ENCODE data around the gene TBL1X.
"Not testable (repeated sequence)": the region's sequence is repeated elsewhere in the genome, so short reads cannot be mapped to it uniquely, and the experiment has no call there.

Gene TBL1X

DNA sequence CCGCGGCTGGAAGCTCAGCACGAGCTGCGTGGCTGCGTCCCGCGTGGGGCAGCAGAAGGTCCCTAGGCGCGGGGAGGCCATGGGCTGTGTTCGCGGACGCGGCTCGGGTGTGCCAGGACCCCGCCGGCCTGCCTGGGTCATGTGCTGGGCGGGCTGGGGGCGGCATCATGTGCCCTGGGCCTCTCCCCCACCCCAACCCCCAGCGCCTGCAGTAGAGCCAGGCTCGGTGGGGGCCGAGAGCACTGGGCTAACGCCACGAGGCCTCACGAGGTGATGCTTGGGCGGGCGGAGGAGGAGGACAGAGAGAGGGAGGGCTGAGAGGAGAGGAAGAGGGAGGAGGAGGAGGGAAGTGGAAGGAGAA, 300.9 kb downstream of the TBL1X start, which contains the start of gene GPR143:
Gene GPR143, minus strand, starts transcription at position 111 of the 361 bp plus-strand sequence. Its CDS starts 30 bp downstream, at position 81.
- no peak for DNase-seq (ENCODE audit: low read depth in 2 of 2)

DNA sequence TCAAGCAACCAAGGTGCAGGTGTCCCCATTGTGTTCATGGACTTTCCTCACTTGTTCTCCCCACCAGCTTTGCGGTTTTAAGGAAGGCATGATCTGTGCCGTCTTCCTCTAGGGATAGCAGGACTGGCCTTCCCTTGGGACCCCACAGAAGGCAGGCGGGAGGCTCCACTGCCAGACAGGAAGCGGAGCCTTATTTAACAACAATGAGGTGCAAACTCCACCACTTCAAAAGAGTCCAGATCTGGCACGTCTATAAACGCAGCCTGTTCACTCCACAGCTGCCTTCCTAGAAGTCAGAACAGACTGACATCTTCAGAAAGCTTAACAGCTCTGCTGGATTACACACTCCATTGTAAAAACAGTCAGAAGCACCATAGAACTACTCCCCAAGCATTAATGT, 302.5 kb downstream of the TBL1X start:
- no peak for DNase-seq (ENCODE audit: low read depth in 2 of 2)

DNA sequence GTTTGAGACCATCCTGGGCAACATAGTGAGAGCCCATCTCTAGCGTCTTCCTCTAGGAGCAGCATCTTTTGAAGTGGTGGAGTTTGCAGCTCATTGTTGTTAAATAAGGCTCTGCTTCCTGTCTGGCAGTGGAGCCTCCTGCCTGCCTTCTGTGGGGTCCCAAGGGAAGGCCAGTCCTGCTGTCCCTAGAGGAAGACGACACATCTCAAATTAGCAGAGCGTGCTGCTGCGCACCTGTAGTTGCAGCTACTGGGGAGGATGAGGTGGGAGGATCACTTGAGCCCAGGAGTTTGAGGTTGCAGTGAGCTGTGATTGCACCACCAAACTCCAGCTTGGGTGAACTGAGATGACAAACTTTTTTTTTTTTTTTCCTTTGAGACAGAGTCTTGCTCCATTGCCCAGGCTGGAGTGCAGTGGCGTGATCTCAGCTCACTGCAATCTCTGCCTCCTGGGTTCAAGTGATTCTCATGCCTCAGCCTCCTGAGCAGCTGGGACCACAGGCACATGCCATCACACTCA, 303.5 kb downstream of the TBL1X start:
- not testable (repeated sequence) for DNase-seq (ENCODE audit: low read depth in 2 of 2)

DNA sequence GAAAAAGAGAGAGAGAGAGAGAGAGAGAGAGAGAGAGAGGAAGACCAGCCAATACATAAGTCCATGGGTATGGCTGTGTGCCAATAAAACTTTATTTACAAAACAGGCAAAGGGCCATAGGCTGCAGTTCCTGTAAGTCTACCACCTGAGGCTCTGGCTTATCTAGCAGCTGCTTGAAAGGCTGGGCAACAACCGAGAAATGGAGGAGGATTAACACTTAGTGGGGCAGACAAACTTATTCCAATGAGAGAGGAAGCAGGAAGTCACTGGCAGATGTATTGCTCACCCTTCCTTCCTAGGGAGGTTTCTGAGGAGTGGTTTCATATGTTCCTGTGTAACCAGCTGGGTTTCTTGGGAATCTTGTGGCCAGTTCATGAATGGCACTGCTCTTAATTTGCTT, 305.5 kb downstream of the TBL1X start:
- no peak for DNase-seq (ENCODE audit: low read depth in 2 of 2)

DNA sequence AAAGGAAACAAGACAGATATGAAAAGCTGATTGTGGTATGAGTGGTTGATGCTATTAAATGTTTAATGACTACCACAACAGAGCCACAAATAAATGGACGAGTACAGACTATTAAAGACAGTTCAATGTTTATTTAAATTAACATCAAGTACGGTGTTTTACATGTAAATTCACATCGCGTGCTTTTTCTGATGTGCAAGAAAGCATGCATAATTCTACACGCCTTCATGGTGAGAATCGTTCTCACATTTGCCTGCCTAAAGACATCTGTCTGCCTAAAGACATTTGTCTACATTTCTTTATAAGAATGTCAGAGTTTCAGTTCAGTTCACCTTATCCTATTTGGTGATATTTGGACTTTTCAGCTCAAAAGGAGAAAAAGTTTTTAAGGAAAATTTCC, 308.1 kb downstream of the TBL1X start:
- DNase-seq (ENCODE audit: low read depth in 2 of 2) = no peak

DNA sequence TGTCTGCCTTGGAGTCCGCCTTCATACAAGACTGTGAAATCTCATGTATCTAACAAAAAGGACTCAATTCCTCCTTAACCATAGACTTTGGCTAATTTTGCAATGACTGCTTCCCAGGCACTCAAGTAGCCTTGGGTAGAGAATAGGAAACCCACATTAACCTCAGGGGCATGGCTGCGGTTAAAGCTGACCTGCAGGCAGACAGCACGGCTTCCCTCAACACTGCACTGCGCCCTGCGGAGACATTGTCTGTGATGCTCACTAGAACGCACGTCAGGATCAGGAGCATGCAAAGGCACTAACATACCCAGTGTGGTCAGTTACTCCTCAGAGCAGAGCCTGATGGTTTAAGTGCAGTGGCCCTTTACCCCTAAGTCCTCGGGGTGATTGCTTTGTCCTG, 311.1 kb downstream of the TBL1X start:
- DNase-seq (ENCODE audit: low read depth in 2 of 2) = no peak

DNA sequence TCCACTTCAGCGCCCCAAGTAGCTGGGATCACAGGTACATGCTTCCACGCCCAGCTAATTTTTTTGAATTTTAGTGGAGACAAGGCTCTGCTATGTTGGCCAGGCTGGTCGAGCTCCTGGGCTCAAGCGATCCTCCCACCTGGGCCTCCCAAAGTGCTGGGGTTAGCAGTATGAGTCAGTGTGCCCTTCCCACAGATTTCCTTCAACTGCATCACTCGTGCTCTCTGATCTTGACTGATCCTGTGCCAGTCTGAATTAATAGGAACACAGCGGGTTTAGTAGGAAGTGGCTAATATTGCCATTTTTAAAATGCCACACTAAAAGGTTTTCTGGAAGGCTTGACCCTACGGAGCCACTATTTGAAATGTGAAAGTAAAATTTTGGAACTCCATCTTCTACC, 317.1 kb downstream of the TBL1X start:
- DNase-seq (ENCODE audit: low read depth in 2 of 2) = no peak

DNA sequence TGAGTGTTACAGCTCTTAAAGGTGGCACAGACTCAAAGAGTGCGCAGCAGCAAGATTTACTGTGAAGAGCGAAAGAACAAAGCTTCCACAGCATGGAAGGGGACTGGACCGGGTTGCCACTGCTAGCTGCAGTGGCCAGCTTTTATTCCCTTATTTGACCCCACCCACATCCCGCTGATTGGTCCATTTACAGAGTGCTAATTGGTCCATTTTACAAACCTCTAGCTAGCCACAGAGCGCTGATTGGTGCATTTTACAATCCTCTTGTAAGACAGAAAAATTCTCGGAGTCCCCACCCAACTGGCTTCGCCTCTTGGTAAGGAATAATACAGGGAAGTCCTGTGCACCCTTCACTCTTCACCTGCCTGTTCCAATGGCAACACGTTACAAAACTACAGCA, 319.5 kb downstream of the TBL1X start:
- DNase-seq (ENCODE audit: low read depth in 2 of 2) = no peak

DNA sequence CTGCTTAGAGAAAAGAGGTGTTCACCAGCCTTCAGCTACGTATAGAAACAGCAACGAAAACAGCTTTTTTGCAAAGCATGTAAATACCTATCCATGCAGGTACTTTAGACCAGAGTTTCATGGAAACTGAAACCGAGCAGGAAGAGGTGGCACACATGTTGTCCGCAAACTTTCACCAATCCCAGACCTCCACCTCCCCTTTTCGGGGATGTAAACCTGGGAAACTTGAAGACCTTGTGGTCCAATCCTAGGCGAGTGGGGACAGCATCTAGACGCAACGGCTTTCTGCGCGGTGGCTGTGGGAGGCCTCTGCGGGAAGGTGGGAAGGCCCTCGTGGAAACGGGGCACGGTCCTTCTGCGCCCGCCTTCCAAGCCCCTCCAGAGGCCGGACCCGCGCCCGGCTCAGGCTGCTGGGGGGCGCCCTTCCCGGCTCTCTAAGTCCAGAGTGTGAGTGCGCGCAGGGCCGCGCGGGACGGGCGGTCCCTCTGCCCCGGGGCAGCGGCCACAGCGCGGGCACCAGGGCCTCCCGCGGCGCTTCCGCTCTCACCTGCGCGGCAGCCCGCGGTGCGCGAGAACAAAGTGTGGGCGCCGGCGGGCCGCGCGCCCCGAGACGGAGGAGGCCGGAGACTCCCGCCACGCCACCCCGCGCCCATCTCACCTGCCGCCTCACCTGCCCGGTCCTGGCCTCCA, 320.5 kb downstream of the TBL1X start:
- DNase-seq (ENCODE audit: low read depth in 2 of 2) = no peak

DNA sequence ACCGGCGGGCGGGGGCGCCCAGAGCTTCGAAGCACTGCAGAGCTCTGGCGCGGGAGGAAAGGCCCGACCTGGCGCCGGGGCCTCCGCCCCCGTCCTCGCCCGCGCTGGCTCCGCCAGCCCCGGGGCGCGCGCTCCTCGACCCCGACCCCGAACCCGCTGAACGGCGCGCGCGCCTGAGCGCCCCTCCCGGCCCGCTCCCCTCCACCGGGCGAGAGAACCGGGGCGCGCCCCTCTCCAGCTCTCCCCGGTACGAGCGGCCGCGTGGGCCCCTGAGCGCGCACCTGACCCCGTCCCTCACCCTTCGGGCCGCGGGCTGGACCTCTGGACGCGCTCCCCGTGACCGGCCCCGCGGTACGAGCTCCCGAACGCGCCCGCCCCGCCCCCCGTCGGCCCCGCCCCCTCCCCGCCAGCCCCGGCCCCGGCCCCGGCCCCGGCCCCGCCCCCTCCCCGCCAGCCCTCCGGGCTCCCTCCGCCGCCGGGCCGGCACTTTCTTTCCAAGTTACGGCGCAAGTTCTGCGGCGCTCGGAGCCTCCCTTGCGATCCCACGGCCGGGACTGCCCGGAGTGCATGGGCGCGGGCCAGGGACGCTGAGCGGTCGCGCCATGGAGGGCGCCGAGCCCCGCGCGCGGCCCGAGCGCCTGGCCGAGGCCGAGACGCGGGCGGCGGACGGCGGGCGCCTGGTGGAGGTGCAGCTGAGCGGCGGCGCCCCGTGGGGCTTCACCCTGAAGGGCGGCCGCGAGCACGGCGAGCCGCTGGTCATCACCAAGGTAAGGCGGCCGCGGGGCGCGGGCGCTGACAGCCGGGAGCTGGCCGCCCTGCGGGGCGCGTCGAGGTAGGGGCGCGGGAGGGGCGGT, 321.3 kb downstream of the TBL1X start, which contains the start of gene SHROOM2:
Gene SHROOM2, plus strand, starts transcription at position 486 of the 854 bp plus-strand sequence. Its CDS starts 117 bp downstream, at position 603.
- DNase-seq (ENCODE audit: low read depth in 2 of 2) = no peak

DNA sequence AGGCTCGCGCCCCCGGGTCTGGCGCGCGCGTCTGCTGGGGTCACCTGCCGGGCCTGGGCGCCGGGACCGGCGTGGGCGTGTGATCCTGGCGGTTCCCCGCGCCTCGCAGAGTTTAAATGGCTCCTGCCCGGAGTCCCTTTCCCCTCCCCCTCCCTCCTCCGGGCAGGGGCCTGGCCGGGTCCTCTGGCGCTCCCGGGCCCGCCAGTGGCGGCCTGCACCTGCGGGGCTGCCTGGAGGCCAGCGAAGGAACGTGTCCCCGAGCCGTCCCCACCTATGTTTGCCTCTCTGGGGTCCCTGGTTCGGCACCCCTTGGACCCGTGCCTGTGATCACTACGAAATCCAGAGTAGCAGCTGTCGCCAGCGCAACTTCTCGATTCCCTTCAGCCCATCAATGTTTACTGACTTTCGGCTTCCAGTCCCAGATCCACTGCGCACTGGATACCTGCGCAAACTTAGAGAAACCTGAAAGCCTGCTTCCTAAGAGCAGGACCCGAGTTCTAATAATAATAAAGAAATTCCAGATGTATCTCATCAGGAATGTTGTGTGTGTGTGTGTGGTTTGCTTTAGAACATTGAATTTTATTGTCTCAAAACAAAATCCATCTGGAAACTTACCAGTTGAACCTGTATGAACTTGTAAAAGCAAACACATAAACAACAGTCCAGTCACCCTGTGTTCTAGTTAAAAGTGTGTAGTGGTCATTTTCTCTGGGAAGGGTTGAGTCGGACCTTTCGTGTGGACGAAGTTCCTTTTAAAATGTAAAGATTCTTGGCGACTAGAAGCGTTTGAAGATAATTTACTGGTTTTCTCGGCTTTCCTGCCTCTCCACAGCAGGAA, 322.2 kb downstream of the TBL1X start:
- no peak for DNase-seq (ENCODE audit: low read depth in 2 of 2)

DNA sequence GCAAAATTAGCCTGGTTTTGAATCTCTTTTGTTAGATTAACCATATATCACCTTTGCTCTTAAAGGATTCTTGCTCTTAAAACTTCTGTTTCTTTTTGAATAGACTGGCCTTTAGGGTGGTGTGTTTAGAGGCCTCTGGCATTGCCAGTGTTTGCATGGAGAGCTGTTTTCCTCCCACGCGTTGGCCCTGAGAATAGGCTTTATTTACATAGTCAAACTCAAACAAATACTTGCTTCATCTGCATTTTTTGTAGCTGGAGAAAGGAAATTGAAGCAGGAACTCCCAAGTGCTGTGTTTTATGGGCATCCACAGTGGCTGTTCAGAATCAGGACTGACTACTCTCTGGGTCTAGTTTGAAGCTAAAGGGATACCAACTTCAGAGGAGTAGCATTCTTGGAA, 324.1 kb downstream of the TBL1X start:
- no peak for DNase-seq (ENCODE audit: low read depth in 2 of 2)

DNA sequence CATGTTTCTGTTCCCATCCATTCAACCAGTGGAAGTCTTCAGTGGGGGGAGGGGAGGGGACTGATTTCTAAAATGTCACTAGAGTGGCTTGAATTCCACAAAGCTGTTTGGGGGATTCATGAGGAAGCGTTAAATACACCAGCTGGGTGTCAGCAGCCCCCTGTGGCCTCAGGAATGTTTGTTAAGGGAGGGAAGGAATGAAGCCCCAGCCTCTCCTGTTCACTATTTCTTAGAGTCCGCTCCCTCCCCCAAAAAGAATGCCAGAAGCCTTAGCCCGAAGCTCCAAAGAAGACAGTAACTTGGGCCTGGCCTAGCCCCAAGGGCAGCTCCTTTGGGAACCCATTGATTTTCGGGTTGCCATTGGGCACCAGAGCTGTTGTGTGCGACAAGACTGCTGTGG, 324.7 kb downstream of the TBL1X start:
- no peak for DNase-seq (ENCODE audit: low read depth in 2 of 2)

Measured in stimulated activated CD4-positive, alpha-beta T cell treated with anti-CD3 and anti-CD28 coated beads, Interleukin-12 subunit alpha, Interleukin-12 subunit beta, amount 100 ng/mL, for 24 hours (primary cell).